HG02610 (cell line): ENCODE results near the gene FANCL.
"Not testable (repeated sequence)": the region's sequence is repeated elsewhere in the genome, so short reads cannot be mapped to it uniquely, and the experiment has no call there.

Source experiments
- ATAC-seq: cut with Tn5 transposase; IDR thresholded peaks from one replicate; pipeline ENCODE4 v1.9.1; 2021; ENCODE audit warnings: mild to moderate bottlenecking, moderate library complexity; ENCODE audit not compliant: unreplicated experiment

Gene FANCL

DNA sequence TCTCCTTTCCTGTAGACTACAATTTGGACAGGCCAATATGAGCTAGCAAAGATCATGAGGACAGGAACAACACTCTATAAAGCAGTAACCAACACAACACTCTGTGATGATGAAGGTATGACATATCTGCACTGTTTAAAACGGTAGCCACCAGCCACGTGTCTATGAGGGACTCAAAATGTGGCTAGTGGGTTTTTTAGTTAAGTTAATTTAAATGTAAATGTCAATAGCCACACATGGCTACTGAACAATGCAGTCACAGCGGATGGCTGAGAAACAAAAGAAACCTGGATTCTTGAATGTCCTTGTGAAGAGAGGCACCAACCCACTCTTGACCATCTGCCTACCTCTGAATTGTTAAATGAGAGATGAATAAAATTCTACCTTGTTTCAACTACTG, 33.9 kb downstream of the FANCL start:
- no peak for ATAC-seq

DNA sequence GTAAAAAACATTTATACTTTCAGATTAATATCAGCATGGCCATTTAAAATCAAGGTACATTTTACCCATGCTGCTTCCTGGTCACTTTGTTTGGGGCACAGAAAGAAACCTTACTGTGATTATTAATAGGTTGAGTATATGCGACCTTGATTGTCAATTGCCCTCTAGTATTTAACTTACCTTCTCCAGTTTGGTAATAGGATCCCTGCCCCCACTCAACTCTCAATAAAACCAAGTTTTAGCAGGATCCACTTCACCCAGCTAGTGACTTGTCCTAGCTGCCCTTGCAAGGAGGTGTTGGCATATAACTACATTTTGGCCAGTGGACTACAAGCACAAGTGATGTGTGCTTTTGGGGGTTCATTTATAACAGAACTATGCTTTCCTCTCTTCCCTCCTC, 34.3 kb downstream of the FANCL start:
- no peak for ATAC-seq

DNA sequence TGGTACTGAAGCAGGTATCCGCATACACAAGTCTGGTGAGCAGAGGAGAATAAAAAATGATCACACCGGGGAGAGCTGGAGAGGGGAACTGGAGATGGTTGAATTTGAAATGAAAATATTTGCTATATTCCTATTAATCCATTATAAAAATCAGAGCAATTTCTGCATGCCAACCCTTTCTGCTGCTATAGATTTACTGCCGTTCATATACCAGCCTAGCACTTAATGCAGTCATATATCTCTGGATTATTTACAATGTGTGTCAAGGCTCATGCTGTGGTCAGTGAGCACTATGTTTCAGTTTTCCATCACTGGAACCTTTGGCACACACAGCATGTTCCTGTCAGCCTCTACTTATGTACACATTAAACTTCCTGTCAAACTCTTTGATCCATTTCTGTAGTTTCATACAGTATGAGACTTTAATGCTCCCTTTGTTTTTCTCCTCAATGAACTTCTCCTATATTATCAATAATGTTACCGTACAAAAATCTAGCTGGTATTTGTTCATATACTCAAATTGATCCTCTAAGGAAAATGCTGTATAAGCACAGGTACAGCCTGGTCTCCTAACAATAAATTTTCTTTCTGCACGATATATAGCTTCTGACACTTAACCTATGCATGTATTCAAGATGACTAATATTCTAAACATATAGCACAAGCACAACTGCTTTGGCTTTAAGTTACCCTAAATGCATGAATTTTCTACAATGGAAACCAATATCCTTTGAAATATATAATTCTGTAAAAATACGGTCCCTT, 36.7 kb downstream of the FANCL start:
- no peak for ATAC-seq

DNA sequence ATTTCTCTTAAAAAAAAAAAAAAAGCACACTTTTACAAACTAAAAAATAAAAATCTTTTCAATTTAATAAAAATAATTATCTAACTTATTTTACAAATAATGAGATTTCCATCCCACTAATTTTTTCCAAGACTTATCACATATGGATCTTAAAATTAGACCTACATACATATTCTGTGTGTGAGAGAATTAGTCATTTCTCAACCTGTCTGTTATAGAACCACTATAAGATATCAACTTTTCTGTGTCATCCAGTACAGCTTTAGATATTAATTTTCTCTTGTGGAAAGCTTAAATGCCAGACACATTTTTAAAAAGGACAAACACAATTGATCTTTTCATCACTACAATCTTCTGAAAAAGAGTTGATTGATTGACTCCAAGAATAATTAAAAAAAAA, 38.1 kb downstream of the FANCL start:
- ATAC-seq, result no peak

DNA sequence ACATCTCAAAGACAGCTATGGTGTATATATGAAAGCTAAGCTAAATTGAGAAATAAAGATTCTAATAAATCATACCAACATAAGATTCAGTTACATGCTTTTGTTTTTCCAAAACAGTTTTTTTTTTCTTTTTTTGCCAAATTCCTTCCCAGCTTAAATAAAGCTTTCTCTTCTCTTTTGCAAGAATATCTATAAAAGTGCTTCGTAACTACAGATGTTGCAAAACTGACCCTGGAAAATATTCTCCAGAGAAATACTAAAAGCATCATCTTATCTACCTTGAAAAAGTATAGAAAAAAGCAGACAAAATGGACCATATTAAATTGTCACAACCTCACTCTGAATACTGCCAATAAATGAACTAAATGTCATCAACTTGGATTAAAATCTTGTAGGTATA, 38.7 kb downstream of the FANCL start:
- ATAC-seq, result no peak

DNA sequence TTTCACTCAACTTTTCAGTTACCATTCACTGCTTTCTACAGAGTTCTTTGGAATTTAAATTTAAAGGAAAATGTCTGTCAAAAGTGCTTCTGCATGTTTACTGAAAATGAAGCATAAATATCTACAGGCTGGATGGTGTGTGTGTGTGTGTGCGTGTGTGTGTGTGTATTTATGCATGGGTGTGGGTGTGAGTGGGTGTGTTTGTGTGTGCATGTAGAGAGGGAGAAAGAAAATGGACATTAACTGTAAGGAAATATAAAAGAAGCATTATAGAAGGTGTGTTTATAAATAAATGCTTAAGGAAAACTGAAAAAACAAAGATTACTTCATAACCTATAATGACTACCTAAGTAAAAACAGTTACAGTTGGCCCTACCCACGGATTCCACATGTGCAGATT, 43.2 kb downstream of the FANCL start:
- no peak for ATAC-seq

DNA sequence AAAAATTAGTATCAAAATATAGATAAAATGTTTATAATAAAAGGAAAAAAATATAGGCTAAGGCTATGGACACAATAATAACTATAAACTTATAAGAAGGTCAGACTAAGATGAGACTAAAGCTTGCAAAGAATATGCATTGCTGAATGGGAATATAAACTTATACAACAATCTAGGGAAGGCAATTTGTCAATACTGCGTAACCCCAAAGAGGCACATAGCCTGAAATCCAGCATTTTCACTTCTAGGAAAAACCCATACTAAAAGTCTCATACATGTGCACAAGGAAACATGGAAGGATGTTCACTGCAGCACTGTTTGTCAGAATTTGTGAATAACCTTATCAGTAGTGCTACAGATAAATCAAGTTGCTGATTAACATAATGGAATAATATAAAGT, 45.5 kb downstream of the FANCL start:
- ATAC-seq, result no peak

DNA sequence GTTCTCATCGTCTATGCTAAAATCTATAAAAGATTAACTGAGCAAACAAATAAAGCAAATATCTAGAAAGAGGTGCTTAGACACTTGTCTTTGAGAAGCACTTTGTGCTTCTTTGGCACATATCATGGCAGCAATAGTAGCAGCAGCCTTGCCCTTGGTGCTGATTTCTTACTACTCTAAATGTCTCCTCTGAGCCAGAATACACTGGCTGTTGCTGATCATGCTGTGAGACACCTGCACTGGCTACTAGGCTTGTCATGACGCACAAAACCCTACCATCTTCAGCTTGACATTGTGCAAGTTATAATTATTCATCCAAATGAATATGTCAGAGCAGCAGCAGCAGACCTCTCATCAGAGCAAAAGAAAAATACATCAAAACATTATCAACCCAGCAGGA, 46.7 kb downstream of the FANCL start:
- ATAC-seq, result no peak

DNA sequence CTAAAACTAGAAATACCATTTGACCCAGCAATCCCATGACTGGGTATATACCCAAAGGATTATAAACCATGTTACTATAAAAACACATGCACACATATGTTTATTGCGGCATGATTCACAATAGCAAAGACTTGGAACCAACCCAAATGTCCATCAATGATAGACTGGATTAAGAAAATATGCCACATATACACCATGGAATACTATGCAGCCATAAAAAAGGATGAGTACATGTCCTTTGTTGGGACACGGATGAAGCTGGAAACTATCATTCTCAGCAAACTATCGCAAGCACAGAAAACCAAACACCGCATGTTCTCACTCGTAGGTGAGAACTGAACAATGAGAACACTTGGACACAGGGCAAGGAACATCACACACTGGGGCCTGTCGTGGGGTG, 54.1 kb downstream of the FANCL start:
- not testable (repeated sequence) for ATAC-seq

DNA sequence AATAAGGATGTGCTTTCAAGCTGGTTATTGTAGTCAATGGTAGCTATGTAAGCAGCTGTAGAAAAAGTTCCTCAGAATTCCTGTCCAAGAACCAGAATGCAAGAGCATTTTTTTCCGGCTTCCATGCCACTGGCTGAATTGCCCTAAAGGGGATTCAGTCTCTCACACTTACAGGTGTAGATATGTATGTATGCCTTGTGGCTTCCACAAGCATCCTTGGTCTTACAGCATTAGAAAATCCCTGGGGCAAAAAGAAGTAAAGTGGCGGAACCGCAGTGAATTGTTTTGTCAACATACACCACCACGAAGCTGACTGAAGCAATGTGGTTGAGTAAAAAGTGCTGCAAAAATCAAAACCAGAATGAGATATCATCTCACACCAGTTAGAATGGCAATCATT, 54.6 kb downstream of the FANCL start:
- no peak for ATAC-seq

DNA sequence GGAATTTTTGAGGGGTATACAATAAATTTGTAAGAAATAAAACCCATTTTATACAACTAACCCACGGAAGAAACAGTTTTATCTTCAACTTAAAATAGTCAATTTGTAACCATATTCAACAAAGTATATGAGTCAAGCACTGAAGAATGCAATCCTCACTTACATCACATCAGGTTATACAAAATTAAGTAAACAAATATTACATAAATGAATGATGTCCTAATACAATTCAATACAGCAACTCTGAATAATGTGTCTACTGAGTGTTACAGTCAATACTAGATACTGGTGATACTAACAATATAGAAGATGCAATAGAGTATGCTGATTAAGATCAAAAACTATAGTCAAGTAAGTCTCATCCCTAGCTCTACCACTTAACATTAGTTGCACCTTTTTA, 58.6 kb downstream of the FANCL start:
- ATAC-seq, result no peak

DNA sequence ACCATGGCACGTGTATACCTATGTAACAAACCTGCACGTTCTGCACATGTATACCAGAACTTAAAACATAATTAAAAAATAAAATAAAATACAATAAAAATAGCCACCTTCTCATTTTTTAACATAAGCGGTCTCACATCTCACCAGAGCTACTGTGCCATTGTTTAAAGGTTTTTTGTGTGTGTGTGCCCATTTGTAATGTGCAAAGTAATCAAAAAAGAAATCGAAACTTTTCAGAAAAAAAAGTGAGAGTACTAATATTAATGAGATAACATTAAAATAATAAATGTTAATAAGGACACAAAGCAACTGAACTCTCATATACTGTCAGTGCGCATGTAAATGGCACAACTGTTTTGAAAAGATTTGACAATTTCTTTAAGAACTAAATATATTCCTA, 60.5 kb downstream of the FANCL start:
- ATAC-seq, result no peak

DNA sequence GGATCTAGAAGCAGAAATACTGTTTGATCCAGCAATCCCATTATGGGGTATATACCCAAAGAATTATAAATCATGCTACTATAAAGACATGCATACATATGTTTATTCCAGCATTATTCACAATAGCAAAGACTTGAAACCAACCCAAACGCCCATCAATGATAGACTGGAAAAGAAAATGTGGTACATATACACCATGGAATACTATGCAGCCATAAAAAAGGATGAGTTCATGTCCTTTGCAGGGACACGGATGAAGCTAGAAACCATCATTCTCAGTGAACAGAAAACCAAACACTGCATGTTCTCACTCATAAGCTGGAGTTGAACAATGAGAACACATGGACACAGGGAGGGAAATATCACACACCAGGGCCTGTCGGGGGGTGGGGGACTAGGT, 61.0 kb downstream of the FANCL start:
- ATAC-seq, result not testable (repeated sequence)

DNA sequence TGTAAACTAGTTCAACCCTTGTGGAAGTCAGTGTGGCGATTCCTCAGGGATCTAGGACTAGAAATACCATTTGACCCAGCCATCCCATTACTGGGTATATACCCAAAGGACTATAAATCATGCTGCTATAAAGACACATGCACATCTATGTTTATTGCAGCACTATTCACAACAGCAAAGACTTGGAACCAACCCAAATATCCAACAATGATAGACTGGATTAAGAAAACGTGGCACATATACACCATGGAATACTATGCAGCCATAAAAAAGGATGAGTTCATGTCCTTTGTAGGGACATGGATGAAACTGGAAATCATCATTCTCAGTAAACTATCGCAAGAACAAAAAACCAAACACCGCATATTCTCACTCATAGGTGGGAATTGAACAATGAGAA, 63.9 kb downstream of the FANCL start:
- ATAC-seq, result not testable (repeated sequence)

DNA sequence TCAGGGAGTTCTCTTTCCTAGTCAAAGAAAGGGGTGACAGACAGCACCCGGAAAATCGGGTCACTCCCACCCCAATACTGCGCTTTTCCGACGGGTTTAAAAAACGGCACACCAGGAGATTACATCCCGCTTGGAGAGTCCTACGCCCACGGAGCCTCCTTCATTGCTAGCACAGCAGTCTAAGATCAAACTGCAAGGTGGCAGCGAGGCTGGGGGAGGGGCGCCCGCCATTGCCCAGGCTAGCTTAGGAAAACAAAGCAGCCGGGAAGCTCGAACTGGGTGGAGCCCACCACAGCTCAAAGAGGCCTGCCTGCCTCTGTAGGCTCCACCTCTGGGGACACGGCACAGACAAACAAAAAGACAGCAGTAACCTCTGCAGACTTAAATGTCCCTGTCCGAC, 69.3 kb downstream of the FANCL start:
- ATAC-seq, result not testable (repeated sequence)

DNA sequence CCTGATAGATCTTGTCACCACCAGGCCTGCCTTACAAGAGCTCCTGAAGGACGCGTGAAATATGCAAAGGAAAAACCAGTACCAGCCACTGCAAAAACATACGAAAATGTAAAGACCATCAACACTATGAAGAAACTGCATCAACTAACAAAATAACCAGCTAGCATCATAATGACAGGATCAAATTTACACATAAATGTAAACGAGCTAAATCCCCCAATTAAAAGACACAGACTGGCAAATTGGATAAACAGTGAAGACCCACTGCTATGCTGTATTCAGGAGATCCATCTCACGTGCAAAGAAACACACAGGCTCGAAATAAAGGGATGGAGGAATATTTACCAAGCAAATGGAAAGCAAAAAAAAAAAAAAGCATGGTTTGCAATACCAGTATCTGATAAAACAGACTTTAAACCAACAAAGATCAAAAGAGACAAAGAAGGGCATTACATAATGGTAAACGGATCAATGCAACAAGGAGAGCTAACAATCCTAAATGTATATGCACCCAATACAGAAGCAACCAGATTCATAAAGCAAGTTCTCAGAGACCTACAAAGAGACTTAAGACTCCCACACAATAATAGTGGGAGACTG, 70.7 kb downstream of the FANCL start:
- ATAC-seq, result not testable (repeated sequence)

DNA sequence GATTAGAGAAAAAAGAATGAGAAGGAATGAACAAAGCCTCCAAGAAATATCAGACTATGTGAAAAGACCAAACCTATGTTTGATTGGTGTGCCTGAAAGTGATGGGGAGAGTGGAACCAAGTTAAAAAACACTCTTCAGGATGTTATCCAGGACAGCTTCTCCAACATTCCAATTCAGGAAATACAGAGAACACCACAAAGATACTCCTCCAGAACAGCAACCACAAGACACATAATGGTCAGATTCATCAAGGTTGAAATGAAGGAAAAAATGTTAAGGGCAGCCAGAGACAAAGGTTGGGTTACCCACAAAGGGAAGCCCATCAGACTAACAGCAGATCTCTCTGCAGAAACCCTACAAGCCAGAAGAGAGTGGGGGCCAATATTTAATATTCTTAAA, 71.3 kb downstream of the FANCL start:
- not testable (repeated sequence) for ATAC-seq

DNA sequence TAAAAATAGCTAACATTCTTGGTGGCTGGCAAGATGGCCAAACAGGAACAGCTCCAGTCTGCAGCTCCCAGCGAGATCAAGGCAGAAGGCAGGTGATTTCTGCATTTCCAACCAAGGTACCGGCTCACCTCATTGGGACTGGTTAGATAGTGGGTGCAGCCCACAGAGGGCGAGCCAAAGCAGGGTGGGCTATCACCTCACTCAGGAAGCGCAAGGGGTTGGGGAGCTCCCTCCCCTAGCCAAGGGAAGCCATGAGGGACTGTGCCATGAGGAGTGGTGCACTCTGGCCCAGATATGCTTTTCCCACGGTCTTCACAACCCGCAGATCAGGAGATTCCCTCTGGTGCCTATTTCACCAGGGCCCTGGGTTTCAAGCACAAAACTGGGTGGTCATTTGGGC, 73.0 kb downstream of the FANCL start:
- not testable (repeated sequence) for ATAC-seq

DNA sequence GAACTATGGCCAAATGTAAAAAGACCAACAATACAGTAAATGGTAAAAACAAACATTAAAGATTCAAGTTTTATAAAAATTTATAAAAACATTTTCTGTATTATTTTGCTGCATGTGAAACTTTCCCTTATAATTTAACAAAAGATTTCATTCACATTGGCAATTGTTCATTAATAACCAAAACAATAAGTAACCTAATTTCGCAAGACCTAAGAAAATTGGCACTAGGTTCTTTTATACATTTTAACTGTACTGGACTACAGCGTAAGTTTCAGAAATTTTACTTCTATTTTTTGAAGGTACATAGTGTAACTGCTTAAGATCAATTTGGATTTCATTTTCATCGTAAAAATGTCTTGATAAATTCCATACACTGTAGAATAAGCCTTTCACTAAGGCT, 77.2 kb downstream of the FANCL start:
- no peak for ATAC-seq

DNA sequence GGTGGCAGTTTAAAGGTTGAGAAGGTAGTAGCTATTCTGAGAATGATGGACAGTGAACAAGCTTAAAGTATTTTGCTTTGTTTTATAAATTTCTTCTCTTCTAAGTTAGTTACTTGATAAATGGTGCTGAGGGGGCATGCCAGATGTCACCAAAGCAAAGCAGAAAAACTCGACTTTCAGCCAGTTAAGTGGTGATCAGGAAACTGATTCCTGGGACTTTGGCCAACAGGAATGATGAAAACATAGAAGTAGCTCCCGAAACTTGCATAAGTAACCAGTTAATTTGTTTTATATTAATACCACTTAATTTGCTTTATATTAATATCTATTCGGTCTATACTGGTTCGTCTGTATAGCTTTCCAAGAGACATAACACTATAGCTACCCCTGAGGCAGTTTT, 82.6 kb downstream of the FANCL start:
- ATAC-seq, result no peak

DNA sequence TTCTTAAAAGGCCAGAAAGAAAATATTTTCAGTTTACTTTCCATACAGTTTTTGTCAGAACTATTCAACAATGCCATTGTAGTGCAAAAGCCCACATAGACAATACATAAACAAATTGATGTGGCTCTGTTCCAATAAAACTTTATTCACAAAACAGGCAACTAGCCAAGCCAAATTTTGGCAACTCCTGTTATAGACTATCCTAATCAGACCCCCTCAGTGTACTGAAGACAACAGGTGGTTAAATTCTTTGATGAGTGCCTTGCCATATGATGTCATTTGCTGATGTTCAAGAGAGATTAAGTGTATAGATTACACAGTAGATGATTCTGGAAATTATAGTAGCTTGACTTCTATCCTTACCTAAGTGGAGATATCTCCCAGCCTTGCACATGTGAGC, 83.4 kb downstream of the FANCL start:
- no peak for ATAC-seq

DNA sequence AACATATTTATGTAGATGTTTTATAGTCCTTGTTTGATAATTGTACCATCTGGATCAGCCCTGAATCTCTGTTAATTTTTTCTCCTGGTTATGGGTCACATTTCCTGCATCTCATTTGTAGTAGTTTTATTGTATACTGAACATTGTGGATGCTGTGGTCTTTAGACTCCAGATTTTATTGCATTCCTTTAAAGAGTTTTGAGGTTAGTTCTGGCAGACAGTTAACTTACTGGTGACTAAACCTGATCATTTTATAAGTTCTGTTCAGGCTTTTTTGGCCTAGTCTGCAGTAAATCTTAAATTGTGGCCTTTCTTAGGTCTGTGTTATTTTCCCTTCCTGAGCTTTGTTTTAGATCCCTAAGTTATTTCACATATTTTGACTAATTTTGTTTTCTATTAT, 84.3 kb downstream of the FANCL start:
- ATAC-seq, result no peak
